ENCODE results near the gene MRPS14. TPM values are rescaled to one million over a fixed set of nuclear protein-coding genes. Genes with fewer than 3 reads are reported as not detected.

Gene MRPS14
- total and polyA plus RNA-seq, 12 donors: 10.8 to 53.1 (median 29.3) TPM

DNA sequence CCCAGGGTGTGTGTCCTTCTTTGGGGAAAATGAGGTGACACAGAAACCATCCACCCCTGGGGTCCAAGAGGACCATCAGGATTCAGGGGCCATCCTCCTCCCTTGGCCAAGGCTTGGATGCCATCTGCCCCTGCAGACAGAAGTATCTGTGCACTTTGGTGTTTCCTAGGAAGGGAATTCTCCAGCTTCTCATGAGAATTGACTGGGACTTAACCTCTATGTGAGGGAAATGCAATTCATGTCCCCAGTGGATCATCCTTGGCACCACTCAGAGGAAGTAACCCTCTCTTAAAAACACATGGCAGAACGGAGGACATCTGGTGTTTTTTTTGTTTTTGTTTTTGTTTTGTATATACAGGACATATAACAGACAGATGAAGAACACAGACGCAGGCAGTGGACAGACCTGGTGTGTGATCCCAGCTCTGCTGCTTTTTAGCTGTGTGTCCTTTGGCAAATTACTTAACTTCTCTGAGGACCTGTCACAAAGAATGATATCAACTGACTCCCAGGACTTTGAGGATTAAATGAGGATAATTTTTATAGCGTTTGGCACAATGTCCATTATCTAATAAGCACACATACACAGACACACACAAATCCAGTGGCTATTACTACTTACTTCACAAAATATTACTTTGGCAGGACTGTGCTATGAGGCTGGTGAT, 48.2 kb upstream of the MRPS14 start:
- Histone ChIP-seq H3K27me3 (no peaks in the 10 kb centered on the region), H3K36me3 (replicated peaks in 1 of 2) (no peaks in the 10 kb centered on the region), H3K9me3 (replicated peaks in 1 of 3) (no peaks in the 10 kb centered on the region), H3K27ac (no peak overlapping the region), H3K4me1 (replicated peaks in 1 of 2) (no peaks in the 10 kb centered on the region), H3K4me3 (no peak overlapping the region)
- intact Hi-C loops (cut with DNase I): no loop called here
- TF ChIP-seq, protein P1, sequence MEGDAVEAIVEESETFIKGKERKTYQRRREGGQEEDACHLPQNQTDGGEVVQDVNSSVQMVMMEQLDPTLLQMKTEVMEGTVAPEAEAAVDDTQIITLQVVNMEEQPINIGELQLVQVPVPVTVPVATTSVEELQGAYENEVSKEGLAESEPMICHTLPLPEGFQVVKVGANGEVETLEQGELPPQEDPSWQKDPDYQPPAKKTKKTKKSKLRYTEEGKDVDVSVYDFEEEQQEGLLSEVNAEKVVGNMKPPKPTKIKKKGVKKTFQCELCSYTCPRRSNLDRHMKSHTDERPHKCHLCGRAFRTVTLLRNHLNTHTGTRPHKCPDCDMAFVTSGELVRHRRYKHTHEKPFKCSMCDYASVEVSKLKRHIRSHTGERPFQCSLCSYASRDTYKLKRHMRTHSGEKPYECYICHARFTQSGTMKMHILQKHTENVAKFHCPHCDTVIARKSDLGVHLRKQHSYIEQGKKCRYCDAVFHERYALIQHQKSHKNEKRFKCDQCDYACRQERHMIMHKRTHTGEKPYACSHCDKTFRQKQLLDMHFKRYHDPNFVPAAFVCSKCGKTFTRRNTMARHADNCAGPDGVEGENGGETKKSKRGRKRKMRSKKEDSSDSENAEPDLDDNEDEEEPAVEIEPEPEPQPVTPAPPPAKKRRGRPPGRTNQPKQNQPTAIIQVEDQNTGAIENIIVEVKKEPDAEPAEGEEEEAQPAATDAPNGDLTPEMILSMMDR (IDR thresholded peaks at IDR 0.05): no peak
- TF ChIP-seq POLR2A (IDR thresholded peaks at IDR 0.05): no peak
- WGBS, 4 donors: 53 to 65% (median 59%) methylated on average over 3 of the region's 3 CpGs
- no peak for DNase-seq

DNA sequence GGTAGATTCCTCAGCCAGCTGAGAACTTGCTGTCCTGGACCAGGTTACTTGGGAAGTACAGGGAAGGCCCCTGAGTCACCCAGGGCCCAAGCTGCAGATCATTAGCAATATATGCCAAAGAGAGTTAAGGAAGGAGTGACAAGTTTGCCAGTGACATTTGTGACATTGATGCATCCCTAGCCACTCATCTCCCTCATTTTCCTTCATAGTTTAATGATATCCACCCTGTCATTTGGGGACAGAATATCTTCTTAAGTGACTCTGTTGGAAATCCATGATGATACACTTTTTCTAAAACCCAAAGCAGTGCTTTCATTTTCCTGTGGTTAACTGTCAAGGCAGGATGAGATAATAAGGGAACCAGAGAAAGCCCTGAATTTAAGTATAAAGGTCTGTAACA, 47.6 kb upstream of the MRPS14 start:
- no peak for DNase-seq
- H3K4me1 ChIP-seq (replicated peaks in 1 of 2): no peaks in the 10 kb centered on the region
- no peaks in the 10 kb centered on the region for H3K36me3 ChIP-seq (replicated peaks in 1 of 2)
- no peak for TF ChIP-seq POLR2A (IDR thresholded peaks at IDR 0.05)
- TF ChIP-seq, protein P1 (IDR thresholded peaks at IDR 0.05): no peak
- no peaks in the 10 kb centered on the region for H3K27me3 ChIP-seq
- H3K9me3 ChIP-seq (replicated peaks in 1 of 3): no peaks in the 10 kb centered on the region
- no peak overlapping the region for H3K27ac ChIP-seq
- no peak overlapping the region for H3K4me3 ChIP-seq
- intact Hi-C loops (cut with DNase I): no loop called here

DNA sequence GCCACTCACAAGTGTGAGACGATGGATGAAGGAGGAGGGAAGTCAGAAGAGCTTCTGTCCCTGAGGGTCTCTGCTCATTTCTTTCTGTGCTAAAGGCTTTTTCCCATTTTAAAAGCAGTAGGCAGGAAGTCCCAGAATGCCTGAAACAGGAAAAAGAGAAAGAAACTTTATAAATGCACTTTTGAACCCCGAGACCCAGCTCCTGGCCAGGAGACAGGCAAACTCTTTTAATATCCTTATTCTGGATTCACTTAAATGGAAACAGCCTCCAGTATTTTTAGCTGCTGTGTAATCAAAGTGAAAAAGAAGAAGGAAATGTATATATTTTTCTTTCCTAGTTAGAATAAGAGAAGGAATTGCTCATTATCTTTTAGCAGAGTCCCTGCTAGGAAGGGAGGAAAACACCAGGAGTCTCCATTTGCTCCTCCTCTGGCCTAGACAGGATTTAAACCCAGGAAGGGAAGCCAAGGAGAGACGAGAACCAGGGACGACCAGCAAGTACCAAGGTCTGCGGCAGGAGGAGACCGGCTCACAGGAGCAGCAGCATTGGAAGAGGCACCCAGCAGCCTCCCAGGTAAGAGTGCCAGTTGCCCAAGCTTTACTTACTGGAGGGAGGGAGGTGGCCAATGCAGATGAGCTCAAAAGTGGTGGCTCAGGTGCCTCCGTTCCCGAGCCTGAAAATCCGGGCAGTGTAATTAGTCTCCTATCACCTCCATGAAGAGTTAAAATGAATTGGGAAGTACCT, 44.3 kb upstream of the MRPS14 start, which contains the start of gene TNN:
Gene TNN (plus strand): TSS at position 472 of the 745 bp plus-strand sequence. CDS start 9,586 bp downstream, outside the sequence.
- Histone ChIP-seq H3K4me3 (no peak within 1 kb of the TSS), H3K27me3 (no peaks in the 10 kb centered on the region), H3K36me3 (replicated peaks in 1 of 2) (no peaks in the 10 kb centered on the region), H3K9me3 (replicated peaks in 1 of 3) (no peaks in the 10 kb centered on the region), H3K27ac (no peak within 1 kb of the TSS), H3K4me1 (replicated peaks in 1 of 2) (no peaks in the 10 kb centered on the region)
- intact Hi-C loops (cut with DNase I): no loop called here
- no peak for TF ChIP-seq POLR2A (IDR thresholded peaks at IDR 0.05)
- TF ChIP-seq, protein P1 (IDR thresholded peaks at IDR 0.05): no peak
- 51 to 66% (median 64%) methylated on average over 9 of the region's 9 CpGs for WGBS, 4 donors
- DNase-seq: no peak

DNA sequence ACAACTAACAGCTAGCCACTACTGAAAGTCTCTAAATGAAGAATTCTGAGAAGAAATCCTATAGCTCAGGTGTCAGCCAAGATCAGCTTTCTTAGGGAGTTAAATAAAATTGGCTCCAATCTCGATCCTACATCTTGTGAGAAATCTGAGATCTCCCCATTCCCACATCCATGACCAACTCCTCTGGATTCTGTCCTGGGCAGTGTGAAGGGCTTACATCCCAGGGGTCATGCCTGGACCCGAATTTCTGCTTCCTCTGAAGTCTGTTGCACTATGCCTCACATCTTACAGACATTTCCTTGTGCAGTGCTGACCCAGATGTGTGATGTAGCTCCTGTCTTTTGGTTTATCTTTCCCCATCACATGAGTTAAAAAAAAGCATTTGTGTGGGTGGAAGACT, 39.6 kb upstream of the MRPS14 start:
- DNase-seq: no peak
- H3K36me3 ChIP-seq (replicated peaks in 1 of 2): no peaks in the 10 kb centered on the region
- H3K4me1 ChIP-seq (replicated peaks in 1 of 2): no peaks in the 10 kb centered on the region
- intact Hi-C loops (cut with DNase I): no loop called here
- H3K27ac ChIP-seq: no peak overlapping the region
- no peak overlapping the region for H3K4me3 ChIP-seq
- no peak for TF ChIP-seq POLR2A (IDR thresholded peaks at IDR 0.05)
- TF ChIP-seq, protein P1 (IDR thresholded peaks at IDR 0.05): no peak
- no peaks in the 10 kb centered on the region for H3K27me3 ChIP-seq
- no peaks in the 10 kb centered on the region for H3K9me3 ChIP-seq (replicated peaks in 1 of 3)
- 51 to 70% (median 52%) methylated on average over 2 of the region's 2 CpGs for WGBS, 4 donors

Measured in adrenal gland (tissue), 12 donors.